ENCODE results near the gene SDK1.

GRCh38 chr7:4210821-4211220, 909.8 kb downstream of the SDK1 start:
- TF ChIP-seq POLR2AphosphoS5 (IDR thresholded peaks at IDR 0.05; ENCODE audit: insufficient read depth in 1 of 2, low read depth in 1 of 2) (no peak), POLR2A (IDR thresholded peaks at IDR 0.05) (no peak)

Measured in vagina (tissue), 2 donors.